Stimulated activated naive CD8-positive, alpha-beta T cell treated with anti-CD3 and anti-CD28 coated beads, Interleukin-15, amount 100 ng/mL, for 72 hours (primary cell): ENCODE data around the gene CTSL.

Experiments used
- ATAC-seq: fragments of 150-1000 bp; cut with Tn5 transposase; 2 replicates; pipeline ENCODE4 v1.10.0; 2021; ENCODE audit warnings: mild to moderate bottlenecking, moderate library complexity
- DNase-seq, 2 donors: peaks; one replicate each; pipeline ENCODE4 v3.0.0; 2021 to 2022
- H3K27ac Mint-ChIP-seq, 2 donors: one replicate each; pipeline ENCODE4 v1.8.0; 2022; ENCODE audit warnings: mild to moderate bottlenecking in 2 of 2, mixed read lengths in 2 of 2, moderate library complexity in 2 of 2
- H3K27me3 Mint-ChIP-seq: one replicate; pipeline ENCODE4 v1.8.0; 2022; ENCODE audit warnings: mixed read lengths
- H3K4me1 Mint-ChIP-seq: one replicate; pipeline ENCODE4 v1.8.0; 2022; ENCODE audit warnings: mild to moderate bottlenecking, mixed read lengths
- H3K4me3 Mint-ChIP-seq, 2 donors: one replicate each; pipeline ENCODE4 v1.8.0; 2022; ENCODE audit warnings: mild to moderate bottlenecking in 2 of 2, mixed read lengths in 2 of 2, moderate library complexity in 1 of 2
- H3K9me3 Mint-ChIP-seq, 2 donors: one replicate each; pipeline ENCODE4 v1.8.0; 2022; ENCODE audit warnings: mixed read lengths in 2 of 2

Gene CTSL

DNA sequence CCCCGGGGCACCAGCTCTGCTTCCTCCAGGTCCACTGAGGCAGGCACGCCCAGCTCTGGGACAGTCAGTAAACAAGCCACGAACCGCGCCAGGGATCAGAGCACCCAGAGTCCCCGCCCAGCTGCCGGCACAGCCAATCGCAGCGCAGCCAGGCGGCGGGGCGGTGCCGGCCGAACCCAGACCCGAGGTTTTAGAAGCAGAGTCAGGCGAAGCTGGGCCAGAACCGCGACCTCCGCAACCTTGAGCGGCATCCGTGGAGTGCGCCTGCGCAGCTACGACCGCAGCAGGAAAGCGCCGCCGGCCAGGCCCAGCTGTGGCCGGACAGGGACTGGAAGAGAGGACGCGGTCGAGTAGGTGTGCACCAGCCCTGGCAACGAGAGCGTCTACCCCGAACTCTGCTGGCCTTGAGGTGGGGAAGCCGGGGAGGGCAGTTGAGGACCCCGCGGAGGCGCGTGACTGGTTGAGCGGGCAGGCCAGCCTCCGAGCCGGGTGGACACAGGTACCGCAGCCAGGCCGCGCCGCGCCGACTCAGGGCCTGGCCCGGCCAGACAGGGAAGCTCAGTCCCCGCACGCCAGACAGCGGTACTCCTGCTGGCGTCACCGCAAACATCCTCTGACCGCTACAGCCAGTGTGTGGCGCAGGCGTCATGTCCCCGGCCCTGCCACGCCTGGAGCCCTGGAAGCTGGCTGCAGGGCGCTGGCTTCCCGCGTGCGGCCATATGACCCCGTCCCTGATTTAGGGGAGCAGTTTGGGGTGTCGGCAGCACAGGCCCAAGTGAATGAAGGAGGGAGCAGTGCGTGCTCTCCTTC, at the start of gene CTSL:
TSS of gene CTSL (plus strand) at position 220 of the 810 bp plus-strand sequence. CDS start 1,485 bp downstream, outside the sequence.
- Mint-ChIP-seq H3K27me3 (peaks cover 67% of the 10 kb centered on the region), H3K9me3 (no peaks in the 10 kb centered on the region), H3K27ac (peak within 1 kb of the TSS in 1 of 2 donors; percentile 40), H3K4me3 (peak within 1 kb of the TSS; percentile 82 to 86), H3K4me1 (peaks cover 13% of the 10 kb centered on the region)
- ATAC-seq (peak; percentile 67), DNase-seq (peak; percentile 5 to 14)

DNA sequence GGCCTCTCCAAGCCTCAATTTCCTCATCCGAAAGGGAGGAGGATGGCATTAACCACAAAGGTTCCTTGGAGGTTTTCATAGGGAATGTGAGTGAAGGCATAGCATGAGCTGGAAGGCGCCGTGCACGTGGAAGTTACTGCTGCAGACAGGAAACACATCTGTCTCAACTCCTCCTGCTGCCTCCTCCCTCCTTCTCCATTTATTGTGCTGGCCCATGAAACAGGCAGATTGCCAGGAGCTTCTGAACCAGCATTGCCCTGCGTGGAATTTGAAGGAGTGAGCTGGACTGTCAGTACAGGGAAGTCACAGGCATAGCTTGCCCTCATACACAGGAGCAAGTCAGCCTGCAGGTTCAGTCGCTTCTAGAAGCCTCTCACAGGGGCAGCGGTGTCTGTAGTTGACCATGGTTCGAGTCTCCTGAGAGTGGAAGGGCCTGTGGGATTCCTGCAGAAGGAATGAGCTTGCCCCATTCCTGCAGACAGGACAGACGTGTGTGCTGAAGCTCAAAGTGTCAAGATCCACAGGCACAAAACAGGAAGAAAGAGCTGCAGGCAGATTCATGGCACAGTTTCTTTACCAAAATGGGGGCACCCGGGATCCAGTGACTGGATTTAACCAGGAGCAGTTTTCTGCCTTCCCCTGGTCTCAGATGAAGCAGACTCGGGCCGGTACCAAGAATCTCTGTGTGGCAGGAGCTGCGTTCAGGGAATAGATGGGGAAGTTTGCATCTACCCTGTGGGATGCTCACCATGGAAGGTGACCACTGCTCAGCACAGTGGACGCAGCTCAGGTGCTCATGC, 48.7 kb upstream of the CTSL start:
- Mint-ChIP-seq H3K27ac (no peak overlapping the region), H3K27me3 (peaks cover 12% of the 10 kb centered on the region), H3K4me1 (no peaks in the 10 kb centered on the region), H3K4me3 (no peak overlapping the region), H3K9me3 (no peaks in the 10 kb centered on the region)
- ATAC-seq = no peak
- DNase-seq = no peak

DNA sequence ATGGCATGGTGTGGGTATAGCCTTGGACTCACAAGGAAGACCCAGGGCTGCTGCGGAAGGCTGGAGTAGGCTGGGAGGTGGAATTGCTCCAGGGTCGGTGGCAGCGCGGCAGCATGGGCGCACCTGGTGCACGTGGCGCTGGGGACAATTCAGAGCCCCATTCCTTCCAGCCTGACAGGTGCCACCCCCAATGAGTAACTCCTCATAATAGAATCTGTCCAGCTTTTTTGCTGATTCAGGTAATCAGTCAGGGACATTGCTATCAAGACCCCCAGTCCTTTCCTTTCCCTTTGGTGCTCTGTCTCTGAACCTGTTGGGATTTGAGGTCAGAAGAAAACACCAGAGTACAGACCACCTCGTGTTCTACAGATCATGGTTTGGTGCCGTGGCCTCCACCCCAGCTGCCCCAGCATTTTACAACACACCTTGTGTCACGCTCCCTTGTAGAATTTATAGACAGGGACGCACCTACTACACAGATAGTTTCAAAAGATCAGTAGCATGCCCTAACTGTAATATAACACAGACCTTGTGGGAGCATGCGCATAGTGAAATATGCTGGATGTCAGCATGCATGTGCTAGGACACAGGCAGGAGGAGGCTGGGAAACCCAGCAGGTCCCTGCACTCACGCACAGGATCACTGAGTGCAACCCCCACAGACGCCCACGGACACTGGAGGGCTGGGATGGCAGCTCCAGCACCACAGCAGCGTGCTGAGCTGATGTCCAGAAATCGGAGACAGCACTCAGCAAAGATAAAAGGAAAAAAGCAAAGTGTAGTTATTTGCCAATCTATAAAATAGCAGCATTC, 47.9 kb upstream of the CTSL start:
- Mint-ChIP-seq H3K27ac (no peak overlapping the region), H3K4me1 (no peaks in the 10 kb centered on the region), H3K4me3 (no peak overlapping the region), H3K27me3 (peaks cover 7% of the 10 kb centered on the region), H3K9me3 (no peaks in the 10 kb centered on the region)
- ATAC-seq = no peak
- DNase-seq = no peak

DNA sequence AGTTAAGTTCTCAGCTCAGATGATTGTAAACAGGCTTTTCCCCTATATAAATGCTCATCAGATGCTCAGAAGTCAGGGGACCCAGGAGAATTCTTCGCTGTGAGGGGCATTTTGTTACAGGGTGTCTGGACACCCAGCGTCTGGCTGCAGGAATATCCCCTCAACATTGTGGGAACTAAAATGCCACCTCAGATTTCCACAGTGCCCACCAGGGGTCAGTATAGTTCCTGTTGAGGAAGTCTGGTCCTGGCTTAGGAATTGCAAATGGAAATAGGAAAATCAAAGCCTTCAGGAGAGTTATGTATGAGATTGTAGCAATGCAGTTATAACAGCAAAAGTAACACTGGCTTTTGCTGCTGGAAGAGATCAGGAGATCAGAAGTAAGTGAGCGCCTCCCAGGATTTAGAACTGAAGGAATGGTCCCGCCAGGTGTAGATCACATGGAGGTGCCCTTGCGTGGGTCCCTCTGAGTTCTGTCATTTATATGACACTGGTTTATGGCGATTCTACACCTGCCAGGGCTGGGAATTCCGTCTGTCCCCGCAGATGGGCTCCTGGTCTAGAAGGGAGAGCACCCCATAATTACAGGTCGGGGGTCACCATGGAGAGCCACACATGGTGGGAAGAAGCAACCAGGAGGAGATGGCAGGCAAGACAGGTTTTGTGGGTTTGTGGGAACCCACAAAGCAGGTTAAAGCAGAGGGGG, 47.1 kb upstream of the CTSL start:
- no peaks in the 10 kb centered on the region for H3K9me3 Mint-ChIP-seq
- DNase-seq = no peak
- no peaks in the 10 kb centered on the region for H3K4me1 Mint-ChIP-seq
- ATAC-seq = no peak
- no peaks in the 10 kb centered on the region for H3K27me3 Mint-ChIP-seq
- no peak overlapping the region for H3K4me3 Mint-ChIP-seq
- no peak overlapping the region for H3K27ac Mint-ChIP-seq

- Mint-ChIP-seq H3K4me3 (no peak overlapping the region), H3K27ac (no peak overlapping the region), H3K4me1 (peaks cover 8% of the 10 kb centered on the region), H3K27me3 (no peaks in the 10 kb centered on the region), H3K9me3 (no peaks in the 10 kb centered on the region)
- DNase-seq (no peak), ATAC-seq (no peak)
These were observed 44.5 kb upstream of the CTSL start for GRCh38 chr9:87681271-87682061.

DNA sequence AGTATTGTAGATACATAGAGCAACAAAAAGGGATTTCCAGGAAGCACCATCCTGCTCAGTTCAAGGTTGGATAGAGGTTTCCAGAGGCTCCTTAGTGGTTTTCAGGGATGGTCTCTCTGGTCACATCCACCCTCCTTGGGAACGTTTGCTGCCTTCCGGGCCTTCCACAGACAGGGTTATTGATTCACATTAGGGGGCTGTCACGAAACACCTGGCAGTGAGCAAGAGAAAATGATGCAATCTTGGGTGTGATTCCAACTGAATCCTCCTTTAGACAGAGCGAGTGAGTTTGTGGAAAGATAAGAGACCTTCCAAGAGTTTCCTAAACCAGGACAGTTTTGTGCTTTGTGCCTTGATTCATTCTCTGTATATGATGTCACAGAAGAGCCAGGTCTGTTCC, 43.8 kb upstream of the CTSL start:
- H3K27ac Mint-ChIP-seq = no peak overlapping the region
- H3K4me1 Mint-ChIP-seq = peaks cover 8% of the 10 kb centered on the region
- DNase-seq = no peak
- H3K9me3 Mint-ChIP-seq = no peaks in the 10 kb centered on the region
- H3K27me3 Mint-ChIP-seq = no peaks in the 10 kb centered on the region
- H3K4me3 Mint-ChIP-seq = no peak overlapping the region
- ATAC-seq = no peak

GRCh38 chr9:87682618-87683017, 43.3 kb upstream of the CTSL start:
- H3K27ac Mint-ChIP-seq = no peak overlapping the region
- H3K4me3 Mint-ChIP-seq = no peak overlapping the region
- DNase-seq (no peak), ATAC-seq (no peak)
- peaks cover 8% of the 10 kb centered on the region for H3K4me1 Mint-ChIP-seq
- H3K27me3 Mint-ChIP-seq = no peaks in the 10 kb centered on the region
- H3K9me3 Mint-ChIP-seq = no peaks in the 10 kb centered on the region

DNA sequence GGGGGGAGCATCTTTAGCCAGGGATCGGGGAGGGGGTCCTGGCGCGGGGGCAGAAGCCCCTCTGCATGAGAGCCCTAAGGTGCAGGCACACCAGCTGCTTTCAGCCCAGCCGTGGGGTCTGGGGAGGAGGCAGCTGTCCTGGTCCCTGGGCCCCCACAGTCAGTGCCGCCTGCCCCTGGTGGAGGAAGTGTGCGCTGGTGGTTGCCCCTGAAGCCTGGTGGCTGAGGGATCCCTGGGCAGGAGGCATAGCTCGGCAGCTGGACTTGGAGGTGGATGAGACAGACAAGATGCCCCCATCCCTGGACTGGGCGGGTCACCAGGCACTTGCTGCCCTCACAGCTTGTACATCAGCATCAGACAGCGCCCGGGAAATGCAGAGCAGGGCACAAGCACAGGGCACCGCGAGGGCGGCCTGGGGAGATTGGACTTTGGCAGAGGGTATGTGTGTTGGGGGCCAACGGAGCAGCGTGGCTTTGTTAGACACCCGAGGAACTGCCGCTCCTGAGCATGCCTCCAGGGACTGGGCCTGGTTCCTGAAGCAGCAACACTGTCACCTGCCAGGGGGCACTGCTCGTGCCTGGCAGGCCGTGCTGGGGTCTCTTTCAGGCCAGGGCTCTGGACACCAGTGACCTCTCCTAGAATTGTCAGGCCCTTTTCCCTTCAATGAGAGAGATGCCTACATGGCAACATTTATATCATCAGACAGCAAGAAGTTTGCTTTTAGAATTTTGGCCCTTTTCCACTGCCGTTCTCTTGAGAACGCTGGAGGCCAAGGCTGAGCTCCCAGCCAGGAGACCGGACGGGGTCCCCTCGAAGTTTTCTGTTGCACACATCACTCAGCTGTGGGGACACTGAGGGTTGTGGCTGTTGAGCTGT, 41.9 kb upstream of the CTSL start:
- H3K4me1 Mint-ChIP-seq = peaks cover 8% of the 10 kb centered on the region
- ATAC-seq (peak; percentile 43), DNase-seq (no peak)
- no peaks in the 10 kb centered on the region for H3K9me3 Mint-ChIP-seq
- no peaks in the 10 kb centered on the region for H3K27me3 Mint-ChIP-seq
- no peak overlapping the region for H3K4me3 Mint-ChIP-seq
- peak overlapping the region in 1 of 2 donors; percentile 33 for H3K27ac Mint-ChIP-seq

- peaks cover 8% of the 10 kb centered on the region for H3K4me1 Mint-ChIP-seq
- no peak for DNase-seq
- H3K9me3 Mint-ChIP-seq = no peaks in the 10 kb centered on the region
- H3K27ac Mint-ChIP-seq = no peak overlapping the region
- ATAC-seq = no peak
- no peaks in the 10 kb centered on the region for H3K27me3 Mint-ChIP-seq
- H3K4me3 Mint-ChIP-seq = no peak overlapping the region
These were observed 41.2 kb upstream of the CTSL start for GRCh38 chr9:87684627-87685219.

DNA sequence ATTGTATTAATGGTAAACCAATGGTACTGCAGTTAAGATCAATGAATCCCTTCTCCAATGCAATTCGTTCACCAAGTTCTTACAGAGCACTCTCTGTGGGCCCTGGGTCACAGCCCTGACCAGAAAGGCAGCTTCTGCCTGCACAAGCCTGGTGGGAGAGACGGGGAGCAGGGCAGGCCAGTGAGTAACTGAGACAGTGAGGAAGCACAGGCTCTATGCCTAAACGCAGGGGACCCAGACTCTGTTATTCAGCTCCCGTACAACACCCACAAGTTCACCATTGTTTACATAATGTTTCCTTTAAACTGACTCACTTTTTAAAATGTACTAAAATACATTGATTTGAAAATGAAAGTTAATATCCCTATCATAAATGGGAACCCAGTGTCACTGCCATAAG, 40.5 kb upstream of the CTSL start:
- DNase-seq = no peak

GRCh38 chr9:87685871-87686519, 39.9 kb upstream of the CTSL start:
- peak overlapping the region in 1 of 2 donors; percentile 85 for H3K27ac Mint-ChIP-seq
- H3K4me1 Mint-ChIP-seq = peaks cover 8% of the 10 kb centered on the region
- H3K9me3 Mint-ChIP-seq = no peaks in the 10 kb centered on the region
- ATAC-seq (no peak), DNase-seq (no peak)
- H3K27me3 Mint-ChIP-seq = no peaks in the 10 kb centered on the region
- H3K4me3 Mint-ChIP-seq = peak overlapping the region in 1 of 2 donors; percentile 11

More for the DNA sequence above, 40.5 kb upstream of the CTSL start:
- no peak overlapping the region for H3K27ac Mint-ChIP-seq
- no peaks in the 10 kb centered on the region for H3K9me3 Mint-ChIP-seq
- no peak for ATAC-seq
- no peaks in the 10 kb centered on the region for H3K27me3 Mint-ChIP-seq
- H3K4me3 Mint-ChIP-seq = no peak overlapping the region
- H3K4me1 Mint-ChIP-seq = peaks cover 8% of the 10 kb centered on the region

DNA sequence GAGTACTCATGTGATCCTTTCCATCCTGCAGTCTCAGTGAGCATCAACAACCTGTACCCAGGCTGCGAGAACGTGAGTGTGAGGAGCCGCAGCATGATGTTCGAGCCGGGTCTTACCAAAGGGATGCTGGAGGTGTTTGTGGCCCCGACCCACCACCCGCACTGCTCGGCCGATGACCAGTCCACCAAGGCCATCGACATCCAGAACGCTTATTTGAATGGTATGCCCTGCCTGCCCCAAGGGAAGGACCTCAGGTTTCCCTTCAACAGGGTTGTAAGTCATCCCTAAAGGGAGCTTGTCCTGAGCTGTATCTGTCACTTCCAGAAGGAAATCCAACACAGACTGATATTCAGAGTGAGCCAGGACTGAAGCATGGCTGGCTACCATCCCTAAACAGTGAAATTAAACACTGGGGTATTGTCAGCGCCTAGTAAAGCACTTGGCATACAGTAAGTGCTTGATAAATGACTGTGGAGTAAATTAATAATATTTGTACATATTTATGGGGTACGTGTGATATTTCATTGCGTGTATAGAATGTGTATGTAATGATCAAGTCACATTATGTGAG, 39.3 kb upstream of the CTSL start:
- Mint-ChIP-seq H3K9me3 (no peaks in the 10 kb centered on the region), H3K4me1 (peaks cover 8% of the 10 kb centered on the region), H3K27ac (no peak overlapping the region), H3K27me3 (no peaks in the 10 kb centered on the region), H3K4me3 (no peak overlapping the region)
- no peak for ATAC-seq
- no peak for DNase-seq

GRCh38 chr9:87687207-87687606, 38.7 kb upstream of the CTSL start:
- ATAC-seq = no peak
- H3K4me1 Mint-ChIP-seq = peaks cover 8% of the 10 kb centered on the region
- no peak for DNase-seq
- no peak overlapping the region for H3K27ac Mint-ChIP-seq
- H3K4me3 Mint-ChIP-seq = no peak overlapping the region
- no peaks in the 10 kb centered on the region for H3K27me3 Mint-ChIP-seq
- no peaks in the 10 kb centered on the region for H3K9me3 Mint-ChIP-seq
